Smooth muscle cell of the umbilical artery (primary cell): ENCODE data around the gene SMC4. TPM values are rescaled to one million over a fixed set of nuclear protein-coding genes. Genes with fewer than 3 reads are reported as not detected.

Source experiments
- total RNA-seq: library from RNA; depleted of rRNA; stranded (reverse); fragments of >200 nt; gene quantifications from 2 replicates; pipeline ENCODE4 v1.2.3, GENCODE V29; 2014

Gene SMC4
- 22.3 and 63.9 TPM in 2 replicates for total RNA-seq

GRCh38 chr3:160399125-160400029 lies at the start of gene SMC4, which contains the start of gene IFT80:
Gene SMC4, plus strand, starts transcription at chr3:160399650. Its CDS starts 1,177 bp downstream, at chr3:160400827.
Gene IFT80, minus strand, starts transcription at chr3:160399225. Its CDS starts 14,625 bp downstream, at chr3:160384600.

GRCh38 chr3:160449636-160450598 lies 50.5 kb downstream of the SMC4 start, which contains the start of gene TRIM59:
Gene TRIM59, minus strand, starts transcription at chr3:160449786. Its CDS starts 10,603 bp downstream, at chr3:160439183.

Other genes with a start within 250 kb of the SMC4 start
- 3.6 and 7.1 TPM in 2 replicates for gene C3orf80, start 174.2 kb upstream of the SMC4 start, total RNA-seq
- 61.2 and 63.7 TPM in 2 replicates for gene IFT80, start 425 bp upstream of the SMC4 start, total RNA-seq
- 7.7 and 20.2 TPM in 2 replicates for gene TRIM59, start 50.1 kb downstream of the SMC4 start, total RNA-seq
- 34.4 and 53.4 TPM in 2 replicates for gene KPNA4, start 165.9 kb downstream of the SMC4 start, total RNA-seq